ENCODE data around the gene KIF18B. TPM values are rescaled to one million over a fixed set of nuclear protein-coding genes. Genes with fewer than 3 reads are reported as not detected.

KIF18B gene
- total and polyA plus RNA-seq, 2 of the 8 experiments (the other 6 are each of a cell fraction or from before 2014, with no cell fraction given), result 39.0 to 59.4 TPM

DNA sequence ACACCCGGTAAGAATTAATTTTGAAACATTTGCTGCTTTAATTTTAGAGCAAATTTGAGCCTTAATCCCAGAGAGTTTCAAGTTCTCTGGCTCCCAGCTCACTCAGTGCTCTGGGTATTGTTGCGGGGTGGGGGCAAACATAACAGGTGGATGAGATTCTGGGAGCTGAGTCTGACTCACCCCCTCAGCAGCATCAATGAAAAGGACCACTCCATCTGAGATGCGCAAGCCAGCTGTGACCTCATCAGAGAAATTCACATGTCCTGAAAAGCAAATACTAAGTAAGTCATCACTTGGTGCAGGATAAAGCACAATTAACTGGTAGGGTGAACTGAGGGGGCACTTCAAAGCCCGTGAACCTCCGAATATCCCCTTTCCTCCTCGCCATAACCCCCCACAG is 68.2 kb downstream of the KIF18B start:
- no peak overlapping the region for H3K9ac ChIP-seq (replicated peaks in 1 of 4; ENCODE audit: extremely low read depth in 1 of 4, low read depth in 3 of 4, low read length in 3 of 4)
- no peaks in the 10 kb centered on the region for H4K20me1 ChIP-seq (replicated peaks in 1 of 2; ENCODE audit: control insufficient read depth in 1 of 2, insufficient read depth in 2 of 2, low read length in 2 of 2)
- ChIA-PET POLR2A (ENCODE audit: partially characterized antibody) (interaction anchor here (0.9 to 3.1 kb wide), 5 partner anchors 12 to 27 kb away, joined by 3 to 12 read pairs (median 3); partner anchors contain the start of gene EFTUD2), CTCF (ENCODE audit: partially characterized antibody) (interaction anchor here (0.7 to 11.2 kb wide), 19 partner anchors 8 to 401 kb away, joined by 3 to 154 read pairs (median 5); no protein-coding TSS in a partner anchor)
- H3K4me1 ChIP-seq (replicated peaks in 1 of 4; ENCODE audit: control insufficient read depth in 3 of 4, insufficient read depth in 4 of 4, low read length in 3 of 4), result no peaks in the 10 kb centered on the region
- no peak overlapping the region for H2BK15ac ChIP-seq (ENCODE audit: low read length)
- H3K23ac ChIP-seq (ENCODE audit: insufficient read length), result no peak overlapping the region
- H3K27ac ChIP-seq (ENCODE audit: low read depth, low read length), result no peak overlapping the region
- TF ChIP-seq SP1 (IDR thresholded peaks at IDR 0.05; ENCODE audit: low read depth, low read length), result no peak
- TF ChIP-seq EP300 (IDR thresholded peaks at IDR 0.05; ENCODE audit: borderline replicate concordance in 1 of 2, low read depth in 2 of 2, low read length in 2 of 2), result no peak
- no peak for TF ChIP-seq EGR1 (IDR thresholded peaks at IDR 0.05; ENCODE audit: borderline replicate concordance, low read depth, low read length)
- no peak for TF ChIP-seq SUZ12 (IDR thresholded peaks at IDR 0.05; ENCODE audit: low read length)
- no peak for TF ChIP-seq SIX5 (IDR thresholded peaks at IDR 0.05; ENCODE audit: low read depth, low read length)
- TF ChIP-seq, protein P1, sequence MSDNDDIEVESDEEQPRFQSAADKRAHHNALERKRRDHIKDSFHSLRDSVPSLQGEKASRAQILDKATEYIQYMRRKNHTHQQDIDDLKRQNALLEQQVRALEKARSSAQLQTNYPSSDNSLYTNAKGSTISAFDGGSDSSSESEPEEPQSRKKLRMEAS (IDR thresholded peaks at IDR 0.05), result no peak
- no peak for TF ChIP-seq CHD2 (IDR thresholded peaks at IDR 0.05; ENCODE audit: low read length)
- TF ChIP-seq CHD1 (IDR thresholded peaks at IDR 0.05; ENCODE audit: low read depth, low read length), result no peak
- no peak for TF ChIP-seq YY1 (IDR thresholded peaks at IDR 0.05; ENCODE audit: low read depth, low read length)
- no peak for TF ChIP-seq KDM1A (IDR thresholded peaks at IDR 0.05; ENCODE audit: borderline replicate concordance, low read length)
- H2BK120ac ChIP-seq (replicated peaks; ENCODE audit: low read depth, low read length), result no peak overlapping the region
- no peak overlapping the region for H3K4me2 ChIP-seq (ENCODE audit: insufficient read depth in 1 of 2, low read depth in 2 of 2, low read length in 2 of 2)
- WGBS, 2 experiments (ENCODE audit: extremely low coverage in 1 of 2, insufficient coverage in 1 of 2, insufficient read length in 1 of 2, insufficient replicate concordance in 2 of 2, low coverage in 1 of 2, low lambda C conversion rate in 2 of 2, missing lambda C conversion rate in 1 of 2), result 91% methylated on average over 6 of the region's 6 CpGs; no CpG with 5 or more reads in 1 of the 2 experiments
- no peak overlapping the region for H3K4ac ChIP-seq (replicated peaks; ENCODE audit: insufficient read length, low read depth, low read length)
- no peak overlapping the region for H4K5ac ChIP-seq (ENCODE audit: insufficient read length, low read depth, low read length)
- H3K23me2 ChIP-seq (ENCODE audit: low read depth, low read length), result no peaks in the 10 kb centered on the region
- H3K36me3 ChIP-seq (ENCODE audit: control insufficient read depth in 2 of 4, insufficient read depth in 4 of 4, low read length in 3 of 4), result peaks cover 30 to 73% (median 57%) of the 10 kb centered on the region in 4 experiments
- H2BK5ac ChIP-seq (ENCODE audit: low read depth, low read length), result no peak overlapping the region
- H3K4me3 ChIP-seq (ENCODE audit: extremely low read depth in 1 of 4, insufficient read depth in 2 of 4, low read depth in 3 of 4, low read length in 4 of 4), result no peak overlapping the region
- H4K8ac ChIP-seq (ENCODE audit: extremely low read depth, insufficient read depth, low read length), result no peak overlapping the region
- H3K9me3 ChIP-seq (ENCODE audit: insufficient read depth in 2 of 2, low read depth in 1 of 2, low read length in 1 of 2), result no peaks in the 10 kb centered on the region
- H2BK20ac ChIP-seq (ENCODE audit: low read length), result no peak overlapping the region
- H2BK12ac ChIP-seq (ENCODE audit: low read depth, low read length), result no peak overlapping the region
- H3K79me1 ChIP-seq (ENCODE audit: low read depth, low read length), result no peaks in the 10 kb centered on the region
- no peak overlapping the region for H2AK5ac ChIP-seq (ENCODE audit: low read depth, low read length)
- no peak overlapping the region for H4K91ac ChIP-seq (replicated peaks; ENCODE audit: insufficient read length, low read length)
- no peak overlapping the region for H3K14ac ChIP-seq (ENCODE audit: insufficient read length)
- no peak for DNase-seq (ENCODE audit: low read depth in 1 of 2, low spot score in 2 of 2)
- FAIRE-seq, result no peak
- H3K79me2 ChIP-seq (ENCODE audit: control insufficient read depth in 1 of 2, insufficient read depth in 2 of 2, low read length in 2 of 2), result no peaks in the 10 kb centered on the region
- H3K27me3 ChIP-seq (replicated peaks in 1 of 4; ENCODE audit: control insufficient read depth in 3 of 4, extremely low read depth in 1 of 4, insufficient read depth in 3 of 4, low read length in 3 of 4), result no peaks in the 10 kb centered on the region
- H3K56ac ChIP-seq (replicated peaks; ENCODE audit: insufficient read length, low read depth, low read length), result no peak overlapping the region
- no peak overlapping the region for H3K18ac ChIP-seq (ENCODE audit: extremely low read depth, low read length)
- no peak overlapping the region for H2AFZ ChIP-seq (ENCODE audit: low read length)
